Epithelial cell of prostate (primary cell): ENCODE measurements around the gene MAGEB2.
"Not testable (repeated sequence)": the region's sequence is repeated elsewhere in the genome, so short reads cannot be mapped to it uniquely, and the experiment has no call there.

Experiments
- DNase-seq: peaks from one replicate; pipeline ENCODE4 v3.0.0-alpha.2; 2011; ENCODE audit warnings: low read depth, low spot score
- H3K27ac ChIP-seq: fragments of 450-650 bp; 2 replicates; pipeline ENCODE4 v1.5.1; 2017; ENCODE audit warnings: mild to moderate bottlenecking

The MAGEB2 gene, protein sequence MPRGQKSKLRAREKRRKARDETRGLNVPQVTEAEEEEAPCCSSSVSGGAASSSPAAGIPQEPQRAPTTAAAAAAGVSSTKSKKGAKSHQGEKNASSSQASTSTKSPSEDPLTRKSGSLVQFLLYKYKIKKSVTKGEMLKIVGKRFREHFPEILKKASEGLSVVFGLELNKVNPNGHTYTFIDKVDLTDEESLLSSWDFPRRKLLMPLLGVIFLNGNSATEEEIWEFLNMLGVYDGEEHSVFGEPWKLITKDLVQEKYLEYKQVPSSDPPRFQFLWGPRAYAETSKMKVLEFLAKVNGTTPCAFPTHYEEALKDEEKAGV

DNA sequence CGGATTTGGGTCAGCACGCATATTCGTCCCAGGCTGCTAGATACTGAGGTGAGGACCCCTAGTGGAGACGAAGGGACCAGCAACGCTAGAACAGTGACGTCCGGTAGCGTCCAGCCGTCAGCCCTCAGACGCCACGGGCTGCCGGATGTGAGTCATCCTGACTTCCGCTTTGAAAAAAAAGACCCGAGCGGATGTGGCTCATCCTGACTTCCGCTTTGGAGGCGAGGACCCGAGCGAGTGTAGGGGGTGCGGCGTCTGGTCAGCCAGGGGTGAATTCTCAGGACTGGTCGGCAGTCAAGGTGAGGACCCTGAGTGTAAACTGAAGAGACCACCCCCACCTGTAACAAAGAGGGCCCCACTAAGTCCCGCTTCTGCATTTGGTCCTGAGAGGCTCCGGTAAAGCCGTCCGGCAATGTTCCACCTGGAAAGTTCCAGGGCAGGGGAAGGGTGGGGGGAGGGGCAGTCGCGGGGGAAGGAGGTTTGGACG lies at the start of gene MAGEB2:
TSS of gene MAGEB2 (plus strand) at position 207 of the 487 bp plus-strand sequence. CDS start 3,018 bp downstream, outside the sequence.
- H3K27ac ChIP-seq: no peak within 1 kb of the TSS
- DNase-seq: no peak

DNA sequence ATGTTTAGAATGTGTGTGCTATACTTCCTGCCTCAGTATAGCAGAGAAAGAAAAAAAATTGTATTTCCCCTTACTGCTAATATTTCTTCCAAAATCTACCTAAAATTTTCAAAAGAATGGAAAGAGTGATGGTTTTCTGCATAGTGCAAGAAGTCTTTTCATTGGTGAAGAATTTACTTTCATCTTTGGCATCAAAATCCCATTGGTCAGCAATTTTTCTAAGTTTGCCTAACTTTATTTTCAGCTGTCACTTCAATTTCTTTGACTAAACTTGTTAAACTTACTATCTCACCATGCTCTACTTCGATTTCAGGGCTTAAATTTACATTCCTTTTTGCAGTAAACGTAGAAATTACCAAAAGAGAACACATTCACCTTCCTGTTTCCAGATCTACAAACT lies 44.5 kb upstream of the MAGEB2 start:
- no peak for DNase-seq
- H3K27ac ChIP-seq: no peak overlapping the region

DNA sequence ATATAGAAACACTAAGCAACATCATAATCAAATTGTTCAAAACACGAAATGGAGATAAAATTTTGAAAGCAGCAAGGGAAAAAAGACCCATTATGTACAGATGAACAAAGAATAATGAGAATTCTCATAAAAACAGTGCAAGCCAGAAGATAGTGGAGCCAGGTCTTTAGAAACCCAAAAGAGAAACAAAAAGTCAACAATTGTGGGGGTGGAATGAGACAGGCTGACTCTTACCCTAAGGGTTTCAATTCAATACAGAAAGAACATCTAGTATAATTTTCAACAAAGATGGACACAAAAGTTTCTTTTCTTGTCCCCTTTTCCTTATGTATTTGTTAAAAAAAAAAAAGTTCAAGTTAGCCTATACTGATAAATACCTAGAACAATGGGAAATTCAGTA lies 34.0 kb upstream of the MAGEB2 start:
- no peak overlapping the region for H3K27ac ChIP-seq
- no peak for DNase-seq

DNA sequence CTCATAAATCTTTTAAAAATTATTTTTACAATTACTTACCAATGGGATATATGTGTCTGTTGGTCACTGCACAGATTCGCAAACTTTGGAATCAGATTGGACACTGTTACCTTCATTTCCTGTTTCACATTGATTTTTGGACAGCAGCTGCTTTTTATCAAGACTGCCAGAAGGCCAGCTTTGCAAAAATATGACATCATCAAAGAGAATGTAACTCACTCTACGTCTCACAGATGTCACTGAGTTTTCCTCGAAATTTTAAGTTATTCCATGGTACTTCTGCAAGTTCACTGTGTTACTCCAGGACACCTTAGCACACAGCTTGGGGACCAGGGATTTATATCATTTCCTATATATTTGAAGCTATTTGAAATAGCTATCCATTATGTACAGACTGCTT lies 31.8 kb upstream of the MAGEB2 start:
- no peak for DNase-seq
- H3K27ac ChIP-seq: no peak overlapping the region

DNA sequence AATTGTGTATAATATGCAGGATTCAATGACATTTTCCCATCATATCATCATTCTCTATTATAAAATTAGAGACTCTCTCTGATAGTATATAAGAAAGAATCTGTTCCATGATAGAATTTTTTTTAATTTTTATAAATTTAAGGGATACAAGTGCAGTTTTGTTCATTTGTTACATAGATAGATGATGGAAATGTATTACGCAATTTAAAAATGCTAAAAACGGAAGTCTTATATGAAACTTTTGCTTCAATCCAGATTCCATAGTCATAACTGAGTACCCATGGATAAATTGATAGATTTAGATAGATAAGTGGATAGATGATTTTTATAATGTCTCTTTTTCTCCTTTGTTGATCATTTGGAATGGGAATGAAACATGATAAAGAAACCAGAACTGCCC lies 24.9 kb upstream of the MAGEB2 start:
- no peak for DNase-seq
- H3K27ac ChIP-seq: no peak overlapping the region

DNA sequence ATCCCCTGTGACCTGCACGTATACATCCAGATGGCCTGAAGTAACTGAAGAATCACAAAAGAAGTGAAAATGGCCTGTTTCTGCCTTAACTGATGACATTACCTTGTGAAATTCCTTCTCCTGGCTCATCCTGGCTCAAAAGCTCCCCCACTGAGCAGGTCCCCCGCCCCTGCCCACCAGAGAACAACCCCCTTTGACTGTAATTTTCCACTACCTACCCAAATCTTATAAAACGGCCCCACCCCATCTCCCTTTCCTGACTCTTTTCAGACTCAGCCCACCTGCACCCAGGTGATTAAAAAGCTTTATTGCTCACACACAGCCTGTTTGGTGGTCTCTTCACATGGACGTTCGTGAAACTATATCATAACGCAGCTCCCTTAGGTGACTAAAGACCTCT lies 21.5 kb upstream of the MAGEB2 start:
- H3K27ac ChIP-seq, DNase-seq: not testable (repeated sequence)

DNA sequence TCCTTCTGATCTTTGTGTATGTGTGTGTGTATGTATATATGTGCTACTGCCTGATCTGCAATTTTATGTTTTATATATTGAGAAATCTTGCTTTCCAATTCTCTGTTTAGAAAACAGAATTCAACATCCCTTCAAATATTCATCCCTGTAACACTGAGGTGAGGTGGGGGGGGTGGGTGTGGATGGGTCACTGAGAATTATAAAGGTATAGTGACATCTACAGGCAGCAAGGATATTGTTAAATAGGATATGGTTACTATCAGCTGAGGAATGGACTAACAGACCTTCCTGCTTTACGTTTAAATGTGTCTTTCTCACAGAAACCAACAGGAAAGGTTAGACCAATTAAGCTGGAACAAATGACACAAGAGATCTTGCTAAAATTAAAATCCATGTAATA lies 19.0 kb upstream of the MAGEB2 start:
- DNase-seq: no peak
- no peak overlapping the region for H3K27ac ChIP-seq

DNA sequence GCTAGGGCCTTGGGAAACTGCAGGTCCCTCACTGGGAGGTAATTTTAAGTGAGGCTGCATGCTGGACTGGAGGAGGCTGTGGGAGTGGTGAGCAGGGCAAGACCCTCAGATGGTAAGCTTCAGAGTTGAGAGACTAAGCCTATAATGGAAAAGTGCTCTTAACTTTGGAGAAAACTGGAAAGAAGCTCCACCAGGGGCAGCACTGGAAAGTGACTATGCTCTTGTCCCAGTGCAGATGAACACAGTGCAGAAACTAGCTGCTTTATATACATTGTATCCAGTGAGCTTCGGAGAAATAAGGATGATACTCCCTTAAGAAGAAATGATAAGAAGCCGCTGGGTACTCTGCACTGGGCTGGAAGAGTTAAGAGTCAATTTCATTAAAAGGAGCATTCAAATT lies 3.2 kb upstream of the MAGEB2 start:
- no peak overlapping the region for H3K27ac ChIP-seq
- no peak for DNase-seq

DNA sequence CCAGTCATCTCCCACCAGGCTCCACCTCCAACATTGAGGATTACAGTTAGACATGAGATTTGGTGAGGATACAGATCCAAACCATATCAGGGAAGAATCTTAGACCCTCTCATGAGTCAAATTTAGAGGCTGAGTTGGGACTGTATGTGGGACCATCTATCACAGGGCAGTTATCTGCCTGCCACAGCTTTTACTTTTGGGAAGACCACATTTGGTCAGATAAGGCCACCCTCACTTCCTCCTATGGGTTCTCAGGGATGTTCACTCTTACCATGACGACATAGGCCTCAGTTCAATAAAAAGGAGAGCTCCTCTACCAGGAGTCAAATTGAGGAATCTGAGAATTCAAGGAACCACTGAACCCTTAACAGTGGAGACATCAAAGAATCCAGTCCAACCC lies 2.1 kb downstream of the MAGEB2 start:
- DNase-seq: no peak
- no peak overlapping the region for H3K27ac ChIP-seq

DNA sequence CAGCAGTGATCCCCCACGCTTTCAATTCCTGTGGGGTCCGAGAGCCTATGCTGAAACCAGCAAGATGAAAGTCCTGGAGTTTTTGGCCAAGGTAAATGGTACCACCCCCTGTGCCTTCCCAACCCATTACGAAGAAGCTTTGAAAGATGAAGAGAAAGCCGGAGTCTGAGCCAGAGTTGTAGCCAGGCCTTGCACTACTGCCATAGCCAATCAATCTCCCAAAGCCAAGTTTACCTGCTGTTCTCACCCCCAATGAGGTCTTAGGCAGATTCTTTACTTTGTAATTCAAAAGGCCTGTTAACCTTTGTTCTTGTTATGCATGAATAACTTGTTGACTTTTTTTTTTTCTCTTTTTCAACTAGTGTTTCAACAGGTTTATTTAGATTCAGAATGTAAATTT lies 4.0 kb downstream of the MAGEB2 start:
- DNase-seq: no peak
- H3K27ac ChIP-seq: no peak overlapping the region

DNA sequence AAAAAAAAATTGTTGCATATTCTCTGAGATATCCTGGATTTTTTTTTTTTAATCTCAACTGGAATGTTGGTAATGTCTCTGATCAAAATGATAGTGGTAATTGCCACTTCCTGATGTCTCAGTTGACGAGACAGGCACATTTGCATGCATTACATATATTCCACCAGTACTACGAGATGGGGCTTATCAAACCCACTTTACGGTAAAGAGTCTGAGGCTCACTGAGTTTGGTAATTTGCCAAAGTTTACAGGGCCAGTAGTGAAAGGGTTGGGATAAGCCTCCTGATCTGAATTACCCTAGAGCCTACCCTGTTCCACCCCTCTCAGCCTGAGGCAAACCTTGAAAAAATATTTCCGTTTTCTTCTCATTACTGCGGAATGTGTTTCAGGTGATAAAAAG lies 5.3 kb downstream of the MAGEB2 start:
- no peak overlapping the region for H3K27ac ChIP-seq
- no peak for DNase-seq

DNA sequence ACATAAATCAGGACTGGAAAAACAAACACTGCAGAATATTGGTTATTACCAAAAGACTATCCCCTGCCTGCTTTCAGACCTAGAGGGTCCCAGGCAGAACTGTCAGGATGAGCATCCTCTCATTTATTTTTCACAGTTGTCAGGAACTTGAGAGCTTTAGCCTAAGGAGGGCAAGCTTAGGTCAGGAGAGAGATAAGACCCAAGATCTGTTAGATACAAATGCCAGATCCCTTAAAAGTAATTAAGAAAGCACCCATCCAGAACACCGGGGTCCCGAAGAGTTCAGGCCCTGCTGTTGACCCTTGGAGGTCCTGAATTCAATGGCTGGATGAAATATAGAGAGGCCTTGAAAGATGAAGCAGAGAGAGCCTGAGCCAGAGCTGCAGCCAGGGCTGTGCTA lies 9.2 kb downstream of the MAGEB2 start:
- DNase-seq: no peak
- H3K27ac ChIP-seq: no peak overlapping the region

DNA sequence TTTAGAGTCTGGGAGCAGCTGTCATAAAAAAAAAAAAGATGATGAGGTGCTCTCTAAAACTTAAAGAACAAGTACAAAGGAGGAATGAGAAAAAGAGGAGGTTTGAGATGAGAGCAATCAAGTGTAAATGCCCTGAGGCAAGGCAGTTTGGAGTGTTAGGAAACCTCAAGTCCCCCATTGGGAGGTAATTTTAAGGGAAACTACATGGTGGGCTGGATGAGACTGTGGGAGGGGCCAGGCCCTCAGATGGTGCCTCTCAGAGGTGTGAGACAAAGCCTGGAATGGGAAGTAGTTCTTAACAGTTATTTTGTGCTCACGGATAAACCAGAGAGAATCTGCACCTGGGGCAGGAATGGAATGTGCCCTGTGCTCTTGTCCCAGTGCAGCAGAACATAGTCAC lies 13.2 kb downstream of the MAGEB2 start:
- no peak for DNase-seq
- no peak overlapping the region for H3K27ac ChIP-seq

DNA sequence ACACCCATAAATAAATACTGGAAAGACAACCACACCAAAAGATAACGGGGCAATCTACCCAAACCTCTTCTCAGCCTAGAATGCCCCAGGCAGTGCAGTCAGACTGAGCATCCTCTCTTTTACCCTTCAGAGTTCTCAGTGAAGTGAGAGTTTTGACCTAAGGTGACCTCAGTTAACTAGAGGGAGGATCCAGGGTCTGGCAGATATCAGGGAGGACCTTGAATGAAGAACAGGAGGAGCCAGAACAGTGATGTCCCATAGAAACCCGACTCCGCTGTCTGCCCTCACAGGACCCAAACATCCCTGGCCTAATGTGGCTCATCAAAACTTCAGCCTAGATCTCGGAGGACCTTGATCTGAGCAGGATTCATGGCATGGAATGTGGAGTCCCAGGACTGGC lies 15.0 kb downstream of the MAGEB2 start, which contains the start of gene MAGEB3:
TSS of gene MAGEB3 (plus strand) at position 263 of the 400 bp plus-strand sequence. CDS start 5,268 bp downstream, outside the sequence.
- no peak for DNase-seq
- no peak within 1 kb of the TSS for H3K27ac ChIP-seq

DNA sequence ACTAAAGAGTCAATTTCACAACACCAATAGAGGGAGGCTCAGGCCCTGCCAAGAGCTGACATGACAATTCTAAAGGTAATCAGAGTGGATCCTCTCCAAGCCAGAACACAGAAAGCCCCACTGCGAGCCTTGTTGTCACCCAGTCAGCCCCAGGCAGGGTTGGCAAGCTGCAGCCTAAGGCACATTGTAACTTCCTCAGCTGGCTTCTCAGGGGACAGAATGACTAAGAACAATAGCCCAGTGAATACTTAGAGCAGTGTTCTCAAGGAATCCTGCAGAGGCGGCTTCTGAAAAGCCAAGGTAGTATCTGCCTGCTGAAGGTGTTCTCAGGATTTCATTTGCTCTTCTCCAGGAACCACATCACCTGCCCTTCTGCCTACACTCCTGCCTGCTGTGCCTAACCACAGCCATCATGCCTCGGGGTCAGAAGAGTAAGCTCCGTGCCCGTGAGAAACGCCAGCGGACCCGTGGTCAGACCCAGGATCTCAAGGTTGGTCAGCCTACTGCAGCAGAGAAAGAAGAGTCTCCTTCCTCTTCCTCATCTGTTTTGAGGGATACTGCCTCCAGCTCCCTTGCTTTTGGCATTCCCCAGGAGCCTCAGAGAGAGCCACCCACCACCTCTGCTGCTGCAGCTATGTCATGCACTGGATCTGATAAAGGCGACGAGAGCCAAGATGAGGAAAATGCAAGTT lies 26.5 kb downstream of the MAGEB2 start, which contains the start of gene MAGEB4:
TSS of gene MAGEB4 (plus strand) at position 277 of the 692 bp plus-strand sequence. CDS start at position 413, 136 bp downstream.
- H3K27ac ChIP-seq: no peak within 1 kb of the TSS
- DNase-seq: no peak

DNA sequence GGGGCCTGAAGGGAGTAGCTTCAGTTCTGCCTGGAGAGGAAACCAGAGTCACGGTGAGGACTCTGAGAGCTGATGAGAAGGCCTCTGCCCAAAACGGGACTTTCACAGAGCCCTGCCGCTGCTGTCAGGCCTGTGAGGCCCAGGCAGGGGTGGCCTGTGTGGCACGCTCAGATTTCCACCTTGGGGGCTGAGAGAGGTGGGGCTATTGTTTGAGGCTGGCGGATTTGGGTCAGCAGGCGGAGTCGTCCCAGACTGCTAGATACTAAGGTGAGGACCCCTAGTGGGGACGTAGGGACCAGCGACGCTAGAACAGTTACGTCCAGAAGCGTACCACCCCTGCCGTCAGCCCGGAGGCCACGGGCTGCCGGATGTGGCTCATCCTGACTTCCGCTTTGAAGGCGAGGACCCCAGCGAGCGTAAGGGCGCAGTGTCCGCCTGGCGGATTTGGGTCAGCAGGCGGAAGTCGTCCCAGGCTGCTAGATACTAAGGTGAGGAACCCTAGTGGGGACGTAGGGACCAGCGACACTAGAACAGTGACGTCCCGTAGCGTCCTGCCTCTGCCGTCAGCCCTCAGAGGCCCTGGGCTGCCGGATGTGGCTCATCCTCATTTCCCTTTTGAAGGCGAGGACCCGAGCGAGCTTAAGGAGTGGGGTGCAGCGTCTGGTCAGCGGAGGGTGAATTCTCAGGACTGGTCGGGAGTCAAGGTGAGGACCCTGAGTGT lies 31.6 kb downstream of the MAGEB2 start, which contains the start of gene MAGEB1:
TSS of gene MAGEB1 (plus strand) at position 378 of the 721 bp plus-strand sequence. CDS start 3,348 bp downstream, outside the sequence.
- H3K27ac ChIP-seq: no peak within 1 kb of the TSS
- no peak for DNase-seq

DNA sequence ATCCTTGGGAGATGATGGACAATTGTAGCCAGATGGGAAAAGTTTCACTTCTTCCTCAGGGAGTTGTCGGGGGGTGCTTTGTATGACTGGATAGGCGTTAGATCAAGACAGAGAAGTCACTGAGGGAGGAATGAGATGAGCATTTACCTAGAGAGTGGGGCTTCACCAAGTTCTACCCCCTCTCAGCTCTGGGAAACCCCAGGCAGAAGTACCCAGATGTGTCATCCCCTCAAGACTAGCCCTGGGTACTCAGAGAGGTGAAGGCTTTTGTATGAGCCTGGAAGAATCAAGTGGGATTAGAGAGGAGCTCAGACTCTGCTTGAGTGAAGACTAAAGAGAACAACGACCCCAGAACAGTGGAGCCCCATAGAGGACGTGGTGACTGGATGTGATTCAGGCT lies 33.5 kb downstream of the MAGEB2 start:
- H3K27ac ChIP-seq: no peak overlapping the region
- DNase-seq: no peak

DNA sequence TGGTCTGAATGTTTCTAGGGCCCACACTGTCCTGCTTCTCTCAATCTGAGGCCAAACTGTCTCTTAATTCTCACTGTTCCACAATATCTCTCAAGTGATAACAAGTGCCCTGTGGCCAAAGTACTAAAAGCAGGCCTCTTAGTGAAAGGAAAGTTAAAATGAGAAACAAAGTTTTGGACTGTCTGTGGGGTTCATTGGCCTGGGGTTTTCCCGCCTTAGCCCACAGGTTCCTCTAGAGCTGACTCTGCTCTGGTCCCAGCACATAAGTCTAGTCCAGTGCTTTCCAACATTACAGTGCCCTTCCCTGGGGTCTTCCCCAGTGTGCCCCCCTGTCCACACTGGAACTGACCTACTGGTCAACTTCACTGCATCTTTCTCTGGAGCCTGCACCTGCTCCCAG lies 37.9 kb downstream of the MAGEB2 start:
- H3K27ac ChIP-seq: no peak overlapping the region
- no peak for DNase-seq

DNA sequence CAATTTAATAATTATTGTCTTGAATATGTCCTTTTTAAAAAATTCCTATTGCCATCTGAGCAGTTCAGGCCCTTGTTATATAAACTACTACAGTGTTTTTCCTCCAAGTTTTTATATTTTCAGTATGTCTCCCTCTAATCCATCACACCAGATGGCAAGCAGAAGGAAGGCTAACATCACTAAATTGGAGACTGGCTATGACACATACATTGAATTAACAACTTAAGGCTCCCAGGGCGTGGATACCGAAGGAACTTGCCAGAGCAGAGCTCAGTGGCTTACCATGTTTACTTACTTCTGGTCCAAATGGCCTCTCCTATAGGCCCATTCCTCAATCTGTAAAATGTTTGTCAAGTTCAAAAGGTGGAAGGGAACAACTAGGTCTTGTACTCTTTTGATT lies 44.6 kb downstream of the MAGEB2 start:
- DNase-seq: no peak

DNA sequence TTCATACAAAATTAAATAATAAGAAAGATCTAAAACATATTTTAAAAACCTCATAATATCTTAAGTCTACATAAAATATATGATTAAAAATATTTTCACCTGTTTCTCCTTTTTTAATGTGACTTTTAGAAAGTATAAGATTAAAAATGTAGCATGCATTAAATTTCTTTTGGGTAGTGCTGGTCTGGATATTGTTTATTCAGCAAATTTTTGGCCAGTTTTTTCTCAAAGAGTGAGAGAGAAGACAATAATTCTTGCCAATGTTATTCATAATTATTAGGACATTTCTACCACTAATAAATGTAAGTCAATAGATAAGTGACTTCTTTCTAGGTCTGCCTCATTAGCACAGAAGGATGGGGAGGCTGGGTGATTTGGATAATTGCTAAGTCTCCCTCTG lies 45.6 kb downstream of the MAGEB2 start:
- H3K27ac ChIP-seq: no peak overlapping the region
- no peak for DNase-seq

More for the DNA sequence above, 44.6 kb downstream of the MAGEB2 start:
- H3K27ac ChIP-seq: no peak overlapping the region

DNA sequence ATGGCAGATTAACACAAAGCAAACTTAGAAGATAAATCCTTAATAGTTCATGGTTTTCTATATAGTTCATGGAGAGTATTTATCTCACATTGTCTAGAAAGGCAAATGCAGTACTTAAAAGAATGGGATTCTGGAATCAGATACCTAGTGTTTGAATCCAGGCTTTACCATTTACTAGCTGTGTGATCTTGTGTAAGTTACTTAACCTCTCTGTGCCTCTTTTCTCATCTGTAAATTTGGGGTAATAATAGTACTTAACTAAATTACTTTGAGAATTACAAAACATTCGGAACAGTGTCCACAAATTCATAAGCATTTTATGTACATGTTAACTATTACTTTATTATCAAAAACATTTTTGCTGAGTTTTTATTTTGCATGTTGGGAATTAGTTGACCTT lies 47.4 kb downstream of the MAGEB2 start:
- DNase-seq: no peak
- H3K27ac ChIP-seq: no peak overlapping the region
